ENCODE results near the gene EDEM1.

- TF ChIP-seq ZNF274 (IDR thresholded peaks at IDR 0.05; ENCODE audit: low read depth, low read length) = no peak
- no peak for TF ChIP-seq YY1 (IDR thresholded peaks at IDR 0.05; ENCODE audit: insufficient read depth, insufficient read length)
- TF ChIP-seq SUZ12 (IDR thresholded peaks at IDR 0.05; ENCODE audit: extremely low read depth, insufficient read depth, insufficient read length) = no peak
These were observed 32.3 kb upstream of the EDEM1 start for GRCh38 chr3:5155241-5155640.
